NCI-H748 treated with DMSO at 0.1 percent for 48 hours (cell line): ENCODE data around the gene TBC1D4.

Experiments
- DNase-seq: peaks from one replicate; lab custom pipeline; 2025; lab: John Stamatoyannopoulos, UW

TBC1D4 gene

GRCh38 chr13:75384879-75385707 lies 96.9 kb downstream of the TBC1D4 start:
- DNase-seq = peak; percentile 89

- no peak for DNase-seq
These were observed 98.8 kb downstream of the TBC1D4 start for GRCh38 chr13:75383064-75383715.

GRCh38 chr13:75378301-75378700 lies 103.7 kb downstream of the TBC1D4 start:
- no peak for DNase-seq

DNA sequence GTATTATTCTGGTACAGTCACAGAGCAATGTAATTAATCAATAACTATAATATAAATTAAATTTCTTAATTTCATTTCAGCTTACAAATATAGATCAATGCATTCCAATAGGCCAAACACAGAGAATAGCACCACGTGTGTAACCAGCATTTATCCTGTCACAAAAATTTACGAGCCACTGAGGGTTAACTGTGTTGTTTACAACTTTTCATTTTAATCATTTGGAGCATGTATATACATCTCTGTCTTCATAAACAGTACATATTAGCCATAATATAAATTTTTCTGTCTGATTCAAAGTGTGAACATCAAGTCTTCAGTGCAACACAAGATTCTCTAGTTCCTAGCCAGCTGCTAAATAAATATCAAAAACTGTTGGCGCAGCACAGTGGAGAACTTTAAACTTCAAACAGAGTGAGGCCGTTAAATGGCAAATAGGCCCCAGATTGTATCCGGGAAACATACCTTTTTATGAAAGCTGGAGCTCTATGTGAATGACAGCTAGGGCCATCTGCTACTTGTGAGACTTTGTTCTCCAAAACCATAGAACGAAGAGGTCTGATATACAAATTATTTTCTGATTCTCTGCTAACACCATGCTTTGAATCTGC lies 105.1 kb downstream of the TBC1D4 start:
- DNase-seq = no peak

DNA sequence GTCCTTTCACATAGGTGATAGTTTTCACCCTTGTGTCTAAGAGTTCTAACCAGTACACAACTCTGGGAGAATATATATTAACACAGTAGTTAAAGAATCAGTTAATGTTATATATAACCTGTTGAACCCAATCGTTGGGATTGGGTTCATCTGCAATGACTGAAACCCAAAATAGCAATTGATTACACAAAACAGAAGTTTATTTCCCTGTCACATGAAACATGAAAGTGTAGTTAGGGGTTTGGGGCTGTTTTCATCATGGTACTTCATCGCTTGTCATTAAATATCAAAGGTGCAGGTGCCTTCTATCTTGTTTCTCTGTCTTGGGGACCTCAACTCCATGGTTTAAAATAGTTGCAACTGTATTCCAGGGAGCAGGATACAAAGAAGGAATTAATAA lies 106.6 kb downstream of the TBC1D4 start:
- no peak for DNase-seq

GRCh38 chr13:75373988-75374387 lies 108.0 kb downstream of the TBC1D4 start:
- DNase-seq = no peak

DNA sequence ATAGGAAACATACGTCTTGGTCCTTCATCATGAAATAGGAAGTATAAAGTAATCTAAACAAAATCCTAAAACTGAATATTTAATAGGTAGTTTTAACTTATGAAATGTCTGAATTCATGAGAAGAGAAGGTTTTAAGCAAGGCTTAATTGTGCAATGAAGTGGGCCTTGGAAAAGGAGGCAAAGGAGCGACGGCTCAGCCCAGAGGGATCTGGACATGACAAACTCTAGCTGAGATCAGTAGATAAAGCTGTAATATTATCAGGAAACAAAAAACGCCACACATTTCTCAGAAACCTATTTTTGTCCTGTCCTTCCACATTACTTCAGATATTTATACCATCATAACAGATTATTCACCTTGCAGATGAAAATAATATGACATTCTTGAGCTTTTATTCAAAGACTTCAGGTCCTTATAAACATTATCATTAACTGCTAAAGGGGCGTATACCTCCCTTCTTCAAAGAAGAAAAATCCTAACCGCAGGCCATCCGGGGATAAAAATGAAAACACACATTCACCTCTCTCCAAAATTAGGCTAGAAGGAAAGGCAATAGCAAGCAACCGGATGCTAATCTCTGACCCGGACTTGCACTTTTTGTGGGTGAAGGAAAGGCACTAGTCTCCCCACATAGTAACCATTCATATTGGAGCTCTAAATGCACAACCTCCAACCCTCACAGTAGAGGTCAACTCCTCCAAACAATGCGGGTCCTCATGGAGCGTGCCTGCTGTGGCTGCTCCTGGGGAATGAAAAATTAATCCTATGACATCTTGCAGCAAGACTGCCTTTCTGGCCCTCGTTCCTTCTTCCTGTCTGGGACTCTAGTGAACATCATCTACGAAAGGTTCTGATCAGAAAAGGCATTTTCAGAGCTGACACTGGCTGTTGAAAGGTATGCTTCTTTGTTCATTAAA lies 108.8 kb downstream of the TBC1D4 start:
- DNase-seq = no peak

GRCh38 chr13:75372517-75372916 lies 109.5 kb downstream of the TBC1D4 start:
- DNase-seq = peak; percentile 49

DNA sequence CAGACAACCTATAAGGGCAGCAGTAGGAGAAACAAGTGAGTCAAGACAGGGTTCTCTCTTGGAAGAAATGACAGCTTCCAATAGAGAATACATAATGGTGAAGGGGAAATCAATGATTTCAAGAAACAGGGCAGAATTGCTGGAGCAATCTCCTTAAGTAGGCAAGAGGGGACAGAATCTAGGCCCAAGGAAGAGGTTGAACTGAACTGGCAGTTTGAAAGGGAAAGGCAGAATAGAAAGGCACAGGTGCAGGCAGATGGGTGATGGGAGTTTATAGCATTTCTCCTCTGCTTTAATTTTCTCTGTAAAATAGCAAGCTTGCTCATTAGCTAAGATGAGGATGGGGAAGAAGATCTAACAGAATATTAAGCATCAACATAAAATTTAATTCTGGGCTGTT lies 110.8 kb downstream of the TBC1D4 start:
- no peak for DNase-seq

DNA sequence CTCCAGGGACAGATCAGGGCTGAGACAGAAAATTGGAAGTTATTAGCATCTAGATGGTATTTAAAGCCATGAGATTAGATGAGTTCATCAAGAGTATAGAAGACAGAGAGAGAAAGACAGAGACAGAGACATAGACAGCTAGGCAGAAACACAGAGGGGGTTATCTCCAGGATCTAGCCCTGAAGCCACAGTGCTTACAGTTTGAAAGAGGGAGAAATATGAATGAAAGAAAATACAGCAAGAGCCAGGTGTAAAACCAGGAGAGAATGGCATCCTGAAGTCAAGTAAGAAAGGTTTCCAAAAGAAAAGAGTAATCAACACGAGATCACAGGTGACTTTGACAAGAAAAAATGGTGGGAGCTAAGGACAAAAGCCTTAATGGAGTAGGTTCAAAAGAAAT lies 111.2 kb downstream of the TBC1D4 start:
- no peak for DNase-seq

GRCh38 chr13:75369981-75370380 lies 112.0 kb downstream of the TBC1D4 start:
- no peak for DNase-seq

DNA sequence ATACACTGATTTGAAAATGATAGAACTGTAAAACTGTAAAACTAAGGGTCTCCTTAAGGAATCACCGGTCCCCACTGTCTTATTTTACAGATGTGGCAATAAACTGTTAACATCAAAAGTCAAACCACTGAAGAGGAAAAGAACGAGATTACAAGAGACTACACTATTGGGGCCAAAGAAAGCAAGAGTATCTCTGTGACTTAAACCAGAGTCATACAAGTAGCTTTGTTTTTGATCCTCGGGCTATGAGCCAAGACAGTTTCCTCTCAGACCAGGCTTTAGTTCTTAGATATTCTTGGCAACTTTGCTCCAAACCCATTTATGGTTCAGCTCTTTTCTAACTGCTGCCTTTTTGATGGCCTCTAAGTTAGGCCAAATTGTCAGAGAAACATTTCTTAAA lies 113.8 kb downstream of the TBC1D4 start:
- DNase-seq = no peak

- no peak for DNase-seq
These were observed 115.3 kb downstream of the TBC1D4 start for GRCh38 chr13:75366380-75367280.

GRCh38 chr13:75365724-75366173 lies 116.2 kb downstream of the TBC1D4 start:
- no peak for DNase-seq

DNA sequence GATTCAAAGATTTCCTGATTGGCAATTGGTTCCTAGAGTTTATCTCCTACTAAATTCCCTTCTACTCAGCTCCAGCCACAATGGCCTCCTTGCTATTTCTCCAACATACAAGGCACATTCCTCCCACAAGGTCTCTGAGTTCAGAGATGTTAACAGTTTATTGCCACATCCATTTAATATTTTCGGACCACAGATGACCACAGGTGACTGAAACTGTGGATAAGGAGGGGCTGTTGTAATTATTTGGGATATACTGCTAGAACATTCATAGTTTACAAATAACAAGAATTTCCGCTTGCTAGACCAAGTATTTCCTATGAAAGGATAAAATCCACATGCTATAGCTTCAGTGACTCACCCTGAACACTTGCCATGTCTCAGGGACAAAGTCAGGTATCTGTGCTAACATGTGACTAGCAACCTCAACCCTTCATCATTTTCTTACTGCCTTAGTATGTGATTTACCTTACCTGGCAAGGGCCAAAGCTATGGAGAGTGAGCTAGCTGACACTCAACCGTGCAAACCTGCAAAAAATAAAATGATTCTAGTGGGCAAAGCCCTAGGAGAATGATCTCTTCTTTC lies 117.7 kb downstream of the TBC1D4 start:
- no peak for DNase-seq

DNA sequence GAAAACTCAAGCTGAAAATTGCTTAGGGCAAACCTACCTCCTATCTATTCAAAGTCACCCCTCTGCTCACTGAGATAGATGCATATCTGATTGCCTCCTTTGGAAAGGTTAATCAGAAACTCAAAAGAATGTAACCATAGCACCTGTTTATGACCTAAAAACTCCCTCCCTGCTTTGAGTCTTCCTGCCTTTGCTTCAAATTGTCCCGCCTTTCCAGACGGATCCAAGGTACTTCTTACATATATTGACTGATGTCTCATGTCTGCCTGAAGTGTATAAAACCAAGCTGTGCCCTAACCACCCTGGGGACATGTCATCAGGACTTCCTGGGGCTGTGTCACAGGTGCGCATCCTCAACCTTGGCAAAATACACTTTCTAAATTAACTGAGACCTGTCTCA lies 118.6 kb downstream of the TBC1D4 start:
- no peak for DNase-seq

GRCh38 chr13:75362026-75362425 lies 119.9 kb downstream of the TBC1D4 start:
- no peak for DNase-seq

- no peak for DNase-seq
These were observed 121.8 kb downstream of the TBC1D4 start for GRCh38 chr13:75360170-75360569.

DNA sequence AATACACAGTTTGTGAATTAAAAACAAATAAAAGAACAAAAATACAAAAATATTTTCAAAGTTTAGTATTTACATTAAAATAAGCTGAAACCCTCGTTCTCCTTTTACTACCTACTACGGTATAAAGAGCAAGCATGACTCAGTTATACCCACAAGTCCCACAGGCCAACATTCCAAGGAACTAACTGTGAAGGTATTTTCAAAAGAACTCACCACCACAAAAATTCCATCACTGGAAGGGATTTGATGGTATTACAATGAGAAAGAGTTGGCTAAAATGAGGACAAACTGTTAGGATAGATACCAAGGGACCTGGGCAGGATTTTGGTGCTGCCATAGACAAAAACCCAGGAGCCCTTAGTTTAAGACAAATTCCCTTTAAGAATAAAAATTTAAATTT lies 122.7 kb downstream of the TBC1D4 start:
- DNase-seq = no peak

DNA sequence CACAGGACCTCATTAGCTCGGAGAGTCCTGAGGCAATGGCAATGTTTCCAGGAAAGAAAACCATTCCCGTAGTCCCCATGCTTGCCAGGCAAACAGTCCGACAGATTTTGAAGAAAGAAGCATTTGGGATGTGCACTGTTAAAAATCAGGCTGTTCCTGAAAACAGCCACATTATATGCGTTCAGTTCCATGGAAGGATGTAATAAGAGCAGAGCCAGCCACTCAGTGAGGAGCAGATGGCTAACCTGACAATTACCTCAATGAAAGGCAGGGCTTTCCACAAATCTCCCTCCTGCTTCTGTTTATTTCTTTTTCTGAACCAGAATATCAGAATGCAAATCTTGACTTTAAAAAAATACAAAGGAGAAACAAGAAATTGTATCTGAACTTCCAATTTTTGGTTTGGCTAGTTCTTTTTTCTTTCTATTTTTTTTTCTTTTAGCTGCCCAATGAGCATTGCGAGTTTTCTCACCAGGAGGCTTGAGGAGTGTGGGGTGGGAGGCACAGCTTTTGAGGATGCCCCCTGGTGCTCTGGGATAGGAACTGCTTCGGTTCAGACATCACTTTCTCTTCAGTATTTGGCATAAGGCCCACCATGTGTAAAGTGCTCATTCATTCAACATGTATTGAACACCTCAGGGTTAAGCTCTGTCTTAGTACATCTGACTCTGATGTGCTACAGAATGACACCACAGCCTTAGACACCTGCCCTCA lies 124.2 kb downstream of the TBC1D4 start:
- peak; percentile 24 for DNase-seq
